ENCODE results near the gene F5.
"Not testable (repeated sequence)": the region's sequence is repeated elsewhere in the genome, so short reads cannot be mapped to it uniquely, and the experiment has no call there.

The F5 gene

GRCh38 chr1:169534653-169535052, 51.6 kb downstream of the F5 start:
- no peak for DNase-seq

DNA sequence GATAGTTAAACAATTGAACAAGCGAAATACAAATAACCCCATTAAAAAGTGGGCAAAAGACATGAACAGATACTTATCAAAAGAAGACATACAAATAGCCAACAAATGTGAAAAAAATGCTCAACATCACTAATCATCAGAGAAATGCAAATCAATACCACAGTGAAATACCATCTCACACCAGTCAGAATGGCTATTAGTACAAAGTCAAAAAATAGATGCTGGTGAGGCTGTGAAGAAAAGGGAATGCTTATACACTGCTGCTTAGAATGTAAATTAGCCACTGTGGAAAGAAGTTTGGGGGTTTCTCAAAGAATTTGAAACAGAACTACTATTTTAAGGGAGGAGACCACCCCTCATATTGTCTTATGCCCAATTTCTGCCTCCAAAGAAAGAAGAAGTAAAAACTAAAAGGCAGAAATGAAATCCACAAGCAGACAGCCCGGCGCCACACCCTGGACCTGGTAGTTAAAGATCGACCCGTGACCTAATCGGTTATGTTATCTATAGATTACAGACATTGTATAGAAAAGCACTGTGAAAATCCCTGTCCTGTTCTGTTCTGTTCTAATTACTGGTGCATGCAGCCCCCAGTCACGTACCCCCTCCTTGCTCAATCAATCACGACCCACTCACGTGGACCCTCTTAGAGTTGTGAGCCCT, 52.6 kb downstream of the F5 start:
- not testable (repeated sequence) for DNase-seq

DNA sequence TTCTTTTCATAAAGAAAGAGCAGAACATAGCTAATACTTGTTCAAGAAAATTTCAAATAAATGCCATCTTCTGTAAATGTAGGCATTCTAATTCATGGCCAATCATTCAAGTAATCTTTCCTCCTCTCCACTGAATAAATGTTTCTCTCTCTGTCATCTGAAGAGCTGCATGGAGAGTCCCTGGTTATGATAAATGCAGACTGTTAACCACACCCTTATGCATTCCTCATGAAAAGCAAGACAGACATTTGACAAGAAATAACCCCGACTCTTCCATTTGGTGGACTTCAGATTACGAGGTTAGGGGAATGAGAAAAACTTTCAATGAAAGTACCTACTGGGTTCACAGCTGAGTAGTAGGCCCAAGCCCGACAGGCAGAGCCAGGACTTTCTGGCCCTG, 55.8 kb downstream of the F5 start:
- no peak for DNase-seq

- DNase-seq = no peak
Observed at GRCh38 chr1:169529068-169529642, 57.1 kb downstream of the F5 start.

DNA sequence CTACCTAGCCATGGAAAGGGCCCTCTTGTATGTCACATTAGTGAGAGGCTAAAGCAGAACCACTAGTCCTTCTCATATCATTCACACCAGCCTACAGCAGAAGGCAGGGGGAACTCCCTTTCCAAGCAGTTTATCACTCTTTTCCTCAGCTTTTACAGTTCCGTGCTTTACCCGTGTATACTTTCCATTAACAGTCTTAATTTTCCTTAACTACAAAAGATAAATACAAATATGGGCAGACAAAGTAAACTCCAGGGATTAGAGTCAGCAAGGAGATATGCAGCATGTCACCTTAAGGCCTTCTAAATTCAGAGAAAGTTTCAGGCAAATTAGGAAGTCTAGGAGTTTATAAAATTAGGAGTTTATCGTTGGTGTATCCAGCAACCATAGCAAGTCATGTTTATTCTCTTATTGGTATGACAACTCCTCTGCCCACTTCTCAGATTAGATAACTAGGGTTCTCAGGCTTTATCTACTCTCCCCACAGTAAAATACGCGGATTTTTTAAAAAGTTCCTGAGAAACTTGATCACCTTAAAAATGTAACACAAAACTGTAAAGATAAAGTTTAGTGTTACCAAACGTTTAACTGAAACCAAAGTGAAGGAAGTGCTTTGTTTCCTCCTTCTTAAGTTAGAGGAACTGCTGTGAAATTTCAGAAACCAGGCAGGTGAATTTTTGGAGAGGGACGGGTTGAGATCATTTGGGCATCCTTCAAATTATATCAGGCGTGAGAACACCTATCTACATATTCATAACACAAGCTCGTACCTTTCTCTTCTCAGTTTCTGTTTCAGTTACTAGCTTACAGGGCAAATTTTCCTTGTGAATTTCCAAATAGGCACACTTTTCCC, 57.8 kb downstream of the F5 start:
- no peak for DNase-seq

GRCh38 chr1:169527451-169528214, 58.6 kb downstream of the F5 start:
- DNase-seq = no peak

GRCh38 chr1:169527001-169527400, 59.3 kb downstream of the F5 start:
- DNase-seq = no peak

- no peak for DNase-seq
Observed at GRCh38 chr1:169526120-169526832, 60.0 kb downstream of the F5 start.

DNA sequence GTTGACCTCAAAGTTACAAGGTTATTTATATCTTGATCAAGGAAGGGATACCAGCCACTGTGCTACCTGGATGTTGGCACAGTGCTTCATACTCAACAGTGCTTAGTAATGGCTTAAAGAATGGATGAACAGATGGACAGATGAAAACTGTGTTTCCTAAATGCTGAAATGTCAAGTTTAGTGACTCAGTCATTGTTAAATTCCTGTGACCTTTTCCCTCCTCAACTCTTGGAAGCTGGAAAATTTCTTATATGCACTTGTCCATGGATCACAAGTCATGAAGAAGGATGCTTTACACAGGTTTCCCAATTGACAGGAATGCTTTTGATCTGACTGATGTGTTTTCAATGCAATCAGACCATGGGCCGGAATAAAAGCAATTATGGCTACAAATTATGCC, 60.9 kb downstream of the F5 start:
- DNase-seq = no peak

DNA sequence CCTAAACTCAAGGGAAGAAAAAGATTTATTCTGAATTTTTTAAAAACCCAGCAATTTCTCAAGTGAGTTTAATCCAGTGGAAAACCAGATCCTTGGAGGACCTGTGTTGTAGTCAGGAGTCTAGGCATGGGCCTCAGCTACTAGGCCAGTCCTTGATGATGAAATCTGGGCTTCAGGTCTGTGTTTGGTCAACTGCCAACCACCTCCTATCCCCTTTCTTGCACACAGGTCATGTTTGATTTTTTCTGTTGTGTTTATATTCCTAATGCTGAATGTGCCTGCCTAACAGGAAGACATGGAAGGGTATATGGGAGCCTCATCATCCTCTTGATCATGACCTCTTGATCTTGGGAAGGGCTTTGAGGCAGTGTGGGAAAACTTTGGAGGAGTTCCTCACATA, 62.4 kb downstream of the F5 start:
- no peak for DNase-seq

DNA sequence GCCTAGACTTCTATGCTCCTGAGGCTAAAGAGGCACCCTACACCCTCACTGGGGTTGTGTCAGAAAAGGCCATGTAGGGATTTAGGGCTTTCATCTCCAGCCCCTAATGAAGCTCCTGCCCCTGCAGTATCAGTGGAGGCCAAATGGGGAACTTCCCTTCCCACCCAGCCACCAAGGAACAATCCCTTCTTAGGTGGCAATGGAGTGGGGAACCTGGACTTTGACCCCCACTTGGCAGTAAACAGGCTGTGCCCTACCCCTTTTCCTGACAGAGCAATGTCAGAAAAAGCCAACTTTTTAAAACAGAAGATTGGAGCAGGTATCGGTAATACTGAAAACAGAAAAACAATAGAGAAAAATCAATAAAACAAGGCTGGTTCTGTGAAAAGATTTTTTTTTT, 65.1 kb downstream of the F5 start:
- DNase-seq = no peak

- DNase-seq = no peak
Observed at GRCh38 chr1:169517558-169518186, 68.6 kb downstream of the F5 start.

- no peak for DNase-seq
Observed at GRCh38 chr1:169515641-169516040, 70.6 kb downstream of the F5 start.

DNA sequence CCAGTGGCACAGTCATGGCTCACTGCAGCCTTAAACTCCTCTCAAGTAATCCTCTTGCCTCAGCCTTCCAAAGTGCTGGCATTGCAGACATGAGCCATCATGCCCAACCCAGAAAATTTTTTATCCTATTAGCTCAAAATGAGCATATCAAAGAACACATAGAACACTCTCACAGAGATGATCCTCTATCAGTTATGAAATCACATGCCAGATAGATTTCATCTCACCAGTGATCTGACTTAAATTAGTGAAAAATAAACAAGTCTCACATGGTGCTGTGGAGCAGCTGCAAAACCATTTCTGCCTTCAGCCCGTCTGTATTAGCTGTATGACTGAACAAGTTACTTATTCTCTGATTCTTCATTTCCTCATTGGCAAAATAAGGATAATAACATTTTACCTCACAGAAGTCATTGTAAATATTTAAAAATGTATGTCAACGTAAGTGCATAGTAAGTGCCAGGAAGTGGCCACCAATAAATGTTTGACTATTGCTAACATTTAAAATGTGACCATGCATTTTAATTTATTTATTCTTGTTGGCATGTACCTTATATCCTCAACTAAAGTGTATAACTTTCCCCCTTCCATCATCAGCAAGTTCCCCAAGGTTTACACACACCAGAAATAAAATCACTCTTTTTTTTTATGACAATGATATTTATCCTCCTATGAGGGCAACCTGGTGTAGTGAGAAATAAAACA, 71.6 kb downstream of the F5 start:
- DNase-seq = no peak

DNA sequence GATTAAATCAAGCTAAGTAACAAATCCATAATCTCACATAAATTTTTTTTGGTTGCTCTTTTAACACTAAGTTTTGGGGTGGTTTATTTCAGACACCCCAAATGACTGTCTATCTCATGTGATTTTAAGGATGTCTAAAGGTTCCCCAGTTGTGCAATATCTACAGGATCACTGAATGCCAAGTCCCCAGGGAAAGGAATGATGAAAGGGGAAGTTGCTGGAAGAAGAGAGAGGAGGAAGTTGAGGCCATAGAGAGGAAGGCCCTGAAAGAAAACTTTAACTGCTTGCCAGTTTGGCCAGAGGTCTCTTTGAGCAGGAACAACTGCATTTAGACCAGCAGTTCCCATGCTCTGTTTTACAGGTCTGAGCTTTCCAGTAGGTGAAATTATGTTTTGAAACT, 73.1 kb downstream of the F5 start:
- no peak for DNase-seq

GRCh38 chr1:169511316-169512005, 74.8 kb downstream of the F5 start:
- no peak for DNase-seq

- no peak for DNase-seq
Observed at GRCh38 chr1:169510060-169510459, 76.2 kb downstream of the F5 start.

GRCh38 chr1:169509354-169509753, 76.9 kb downstream of the F5 start:
- DNase-seq = peak; percentile 27

DNA sequence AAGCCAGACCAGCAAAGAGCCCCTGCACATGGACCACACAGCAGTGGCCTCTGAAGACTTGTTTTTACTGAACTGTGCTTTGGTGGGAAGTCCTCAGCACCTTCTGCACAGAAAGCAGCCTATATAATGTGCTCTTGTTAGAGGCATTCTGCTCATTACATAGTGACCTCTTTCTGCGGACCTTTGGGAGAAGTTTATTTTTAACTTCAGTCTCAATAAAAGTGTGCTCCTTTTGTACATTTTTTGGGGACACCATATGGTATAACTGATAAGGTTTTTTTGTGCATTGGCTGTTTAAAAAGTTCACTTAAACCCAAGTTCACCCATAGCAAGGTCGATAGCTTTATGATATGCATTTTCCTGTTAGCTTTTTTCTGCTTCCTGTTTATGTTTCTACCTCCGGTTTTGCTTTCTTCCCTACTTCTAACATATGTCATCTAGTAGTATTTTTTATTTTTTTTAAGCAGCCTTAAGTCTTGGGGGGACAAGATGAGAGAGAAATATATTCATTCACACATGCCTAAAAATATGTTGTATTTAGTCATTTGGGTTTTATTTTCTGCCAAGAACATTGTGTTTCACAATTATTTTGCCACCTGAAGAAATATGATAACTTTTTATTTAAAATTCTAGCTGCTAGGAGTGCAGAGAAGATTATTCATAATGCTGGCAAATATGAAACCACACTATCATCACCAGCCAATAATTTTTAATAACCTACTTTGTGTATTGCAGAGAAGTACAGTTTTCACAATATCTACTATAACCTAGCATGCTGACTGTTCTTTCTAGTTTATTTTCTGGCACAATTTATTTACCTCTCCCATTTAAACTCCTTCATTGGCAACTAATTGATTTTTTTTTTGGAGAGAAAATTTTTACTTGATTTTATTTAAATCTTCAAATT, 77.6 kb downstream of the F5 start:
- DNase-seq = no peak

DNA sequence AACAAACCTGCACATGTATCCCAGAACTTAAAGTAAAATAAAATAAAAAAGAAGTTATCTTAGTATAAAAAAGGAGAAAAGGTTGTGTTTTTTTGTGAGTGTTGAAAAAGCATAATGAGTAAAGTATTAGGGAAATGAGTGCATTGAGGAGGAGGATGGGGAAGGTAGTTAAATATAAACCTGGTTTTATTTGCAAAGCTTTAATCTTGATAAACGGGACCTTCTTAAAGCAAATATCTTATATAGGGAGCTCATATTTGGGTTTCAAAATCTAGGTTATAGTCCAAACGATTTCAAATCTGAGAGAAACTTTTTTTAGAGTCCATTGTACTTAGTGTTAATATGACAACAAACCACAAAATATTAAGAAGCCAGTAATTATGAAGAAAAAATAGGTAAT, 78.9 kb downstream of the F5 start:
- DNase-seq = no peak
